SH-SY5Y (cell line): ENCODE results near the gene LAMTOR4.

Experiments used
- GATA2 ChIP-seq: IDR thresholded peaks from 2 replicates; pipeline ENCODE4 v1.6.1; 2011; ENCODE audit warnings: mild to moderate bottlenecking, low read depth, low read length
- GATA3 ChIP-seq: IDR thresholded peaks from 2 replicates; pipeline ENCODE4 v1.6.1; 2011; ENCODE audit warnings: low read depth, mild to moderate bottlenecking, low read length, moderate library complexity

GRCh38 chr7:100176096-100177044 lies 27.7 kb downstream of the LAMTOR4 start:
- TF ChIP-seq GATA2 (no peak), GATA3 (no peak)
